Chondrocyte (in vitro differentiated cells): ENCODE data around the gene POLR2C. TPM values are rescaled to one million over a fixed set of nuclear protein-coding genes. Genes with fewer than 3 reads are reported as not detected.
A peak's percentile ranks its signal among the peaks of the same experiment; 100 is the strongest.
"Not testable (repeated sequence)": the region's sequence is repeated elsewhere in the genome, so short reads cannot be mapped to it uniquely, and the experiment has no call there.

Experiments used
- DNase-seq: peaks from one replicate; pipeline ENCODE4 v3.0.0; 2021; ENCODE audit warnings: mixed read lengths, low spot score
- H3K27ac Mint-ChIP-seq: one replicate; pipeline ENCODE4 v1.8.0; 2021; ENCODE audit warnings: mild to moderate bottlenecking, moderate library complexity, mixed read lengths; ENCODE audit not compliant: unreplicated experiment
- H3K27me3 Mint-ChIP-seq: 2 replicates; pipeline ENCODE4 v1.8.0; 2021; ENCODE audit warnings: low read depth, mixed read lengths
- H3K36me3 Mint-ChIP-seq: 2 replicates; pipeline ENCODE4 v1.8.0; 2021; ENCODE audit warnings: low read depth, mixed read lengths
- H3K4me1 Mint-ChIP-seq: 2 replicates; pipeline ENCODE4 v1.8.0; 2021; ENCODE audit warnings: low read depth, mild to moderate bottlenecking, mixed read lengths
- H3K4me3 Mint-ChIP-seq: one replicate; pipeline ENCODE4 v1.8.0; 2021; ENCODE audit warnings: mild to moderate bottlenecking, moderate library complexity, mixed read lengths; ENCODE audit not compliant: unreplicated experiment
- H3K9me3 Mint-ChIP-seq: 2 replicates; pipeline ENCODE4 v1.8.0; 2021; ENCODE audit warnings: low read depth, mixed read lengths
- total RNA-seq: library from RNA; stranded (reverse); gene quantifications from 3 replicates; pipeline ENCODE4 v1.2.1, GENCODE V29; 2021
- TF ChIP-seq, protein P1 (sequence below): fragments of 200-600 bp; sonication (generic); IDR thresholded peaks from 2 replicates; pipeline ENCODE4 v1.5.0; 2021; ENCODE audit warnings: antibody characterized with exemption, mild to moderate bottlenecking, moderate library complexity

The POLR2C gene
- total RNA-seq, 1 donor from 2014 or later: 38.6 TPM

DNA sequence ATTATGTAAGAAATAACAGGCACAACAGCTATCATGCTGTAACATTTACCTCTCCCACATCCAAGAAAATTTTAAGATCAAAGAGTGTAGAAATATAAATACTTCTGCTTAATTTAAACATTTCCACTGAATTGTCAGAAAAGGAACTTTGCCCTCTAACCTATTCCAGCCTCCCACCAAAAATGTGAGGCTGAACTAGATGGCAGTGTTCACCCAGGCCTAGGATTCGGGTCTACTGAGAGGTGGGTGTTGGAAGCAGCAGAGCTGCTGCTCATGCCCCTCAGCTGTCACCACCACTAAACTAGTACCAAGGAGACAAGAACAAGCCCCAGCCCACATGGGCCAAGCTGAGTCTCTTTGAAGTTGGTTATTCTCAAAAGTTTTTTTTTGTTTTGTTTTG, 26.6 kb upstream of the POLR2C start:
- Mint-ChIP-seq H3K4me3 (no peak overlapping the region), H3K9me3 (peaks cover 5% of the 10 kb centered on the region), H3K4me1 (no peaks in the 10 kb centered on the region), H3K27me3 (no peaks in the 10 kb centered on the region), H3K27ac (no peak overlapping the region), H3K36me3 (peaks cover 48% of the 10 kb centered on the region)
- TF ChIP-seq, protein P1, sequence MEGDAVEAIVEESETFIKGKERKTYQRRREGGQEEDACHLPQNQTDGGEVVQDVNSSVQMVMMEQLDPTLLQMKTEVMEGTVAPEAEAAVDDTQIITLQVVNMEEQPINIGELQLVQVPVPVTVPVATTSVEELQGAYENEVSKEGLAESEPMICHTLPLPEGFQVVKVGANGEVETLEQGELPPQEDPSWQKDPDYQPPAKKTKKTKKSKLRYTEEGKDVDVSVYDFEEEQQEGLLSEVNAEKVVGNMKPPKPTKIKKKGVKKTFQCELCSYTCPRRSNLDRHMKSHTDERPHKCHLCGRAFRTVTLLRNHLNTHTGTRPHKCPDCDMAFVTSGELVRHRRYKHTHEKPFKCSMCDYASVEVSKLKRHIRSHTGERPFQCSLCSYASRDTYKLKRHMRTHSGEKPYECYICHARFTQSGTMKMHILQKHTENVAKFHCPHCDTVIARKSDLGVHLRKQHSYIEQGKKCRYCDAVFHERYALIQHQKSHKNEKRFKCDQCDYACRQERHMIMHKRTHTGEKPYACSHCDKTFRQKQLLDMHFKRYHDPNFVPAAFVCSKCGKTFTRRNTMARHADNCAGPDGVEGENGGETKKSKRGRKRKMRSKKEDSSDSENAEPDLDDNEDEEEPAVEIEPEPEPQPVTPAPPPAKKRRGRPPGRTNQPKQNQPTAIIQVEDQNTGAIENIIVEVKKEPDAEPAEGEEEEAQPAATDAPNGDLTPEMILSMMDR: no peak
- DNase-seq: no peak

DNA sequence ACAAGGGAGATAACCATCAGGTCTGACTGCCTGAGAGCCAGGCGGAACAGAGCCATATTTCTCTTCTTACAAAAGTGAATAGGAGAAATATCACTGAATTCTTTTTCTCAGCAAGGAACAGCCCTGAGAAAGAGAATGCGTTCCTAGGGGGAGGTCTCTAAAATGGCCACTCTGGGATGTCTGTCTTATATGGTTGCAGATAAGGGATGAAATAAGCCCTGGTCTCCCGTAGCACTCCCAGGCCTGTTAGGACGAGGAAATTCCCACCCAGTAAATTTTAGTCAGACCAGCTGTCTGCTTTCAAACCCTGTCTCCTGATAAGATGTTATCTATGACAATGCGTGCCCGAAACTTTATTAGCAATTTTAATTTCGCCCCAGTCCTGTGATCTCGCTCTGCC, 22.5 kb upstream of the POLR2C start:
- H3K9me3 Mint-ChIP-seq, H3K27me3 Mint-ChIP-seq, DNase-seq, H3K4me1 Mint-ChIP-seq, H3K4me3 Mint-ChIP-seq, H3K27ac Mint-ChIP-seq: not testable (repeated sequence)
- H3K36me3 Mint-ChIP-seq: peaks cover 30% of the 10 kb centered on the region

DNA sequence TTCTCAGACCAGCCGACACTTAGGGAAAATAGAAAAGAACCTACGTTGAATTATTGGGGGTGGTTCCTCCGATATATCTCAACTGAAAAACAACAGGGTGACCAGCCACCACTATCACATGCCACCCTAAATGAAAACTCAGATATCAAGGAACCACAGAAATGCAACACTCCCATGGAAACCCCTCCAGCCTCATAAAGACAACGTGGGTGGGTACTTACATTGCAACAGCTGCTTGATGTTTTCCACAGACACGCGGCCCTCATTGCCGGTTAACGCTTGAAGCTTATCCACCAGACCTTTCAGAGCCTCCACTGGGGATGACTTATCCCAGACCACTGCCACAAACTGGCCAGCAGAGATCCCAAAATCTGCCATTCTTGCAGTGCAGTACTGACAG, 21.9 kb upstream of the POLR2C start:
- H3K27ac Mint-ChIP-seq, H3K27me3 Mint-ChIP-seq, H3K4me3 Mint-ChIP-seq, H3K4me1 Mint-ChIP-seq, H3K9me3 Mint-ChIP-seq, DNase-seq: not testable (repeated sequence)
- H3K36me3 Mint-ChIP-seq: peaks cover 28% of the 10 kb centered on the region

DNA sequence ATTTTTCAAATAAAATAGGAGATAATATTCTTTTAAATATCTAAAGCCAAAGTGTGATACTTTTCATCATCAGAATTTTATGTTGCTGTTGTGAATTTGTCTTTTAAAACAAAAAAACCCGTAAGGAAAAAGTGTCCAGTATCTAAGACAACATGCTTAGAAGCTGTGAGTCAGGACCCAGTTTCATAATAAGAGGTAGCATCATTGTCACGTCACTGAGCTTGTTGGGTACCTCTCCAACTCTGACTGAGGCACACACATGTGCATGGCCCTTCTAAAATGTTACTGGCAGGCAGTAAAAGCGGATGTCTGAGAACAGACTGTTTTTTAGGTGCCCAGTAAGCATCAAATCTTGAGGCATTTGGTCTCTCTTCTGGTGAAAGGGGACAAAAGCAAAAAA, 17.8 kb upstream of the POLR2C start:
- no peaks in the 10 kb centered on the region for H3K27me3 Mint-ChIP-seq
- peaks cover 24% of the 10 kb centered on the region for H3K4me1 Mint-ChIP-seq
- H3K4me3 Mint-ChIP-seq: no peak overlapping the region
- no peak overlapping the region for H3K27ac Mint-ChIP-seq
- peaks cover 5% of the 10 kb centered on the region for H3K9me3 Mint-ChIP-seq
- H3K36me3 Mint-ChIP-seq: peaks cover 9% of the 10 kb centered on the region
- TF ChIP-seq, protein P1: no peak
- DNase-seq: no peak

DNA sequence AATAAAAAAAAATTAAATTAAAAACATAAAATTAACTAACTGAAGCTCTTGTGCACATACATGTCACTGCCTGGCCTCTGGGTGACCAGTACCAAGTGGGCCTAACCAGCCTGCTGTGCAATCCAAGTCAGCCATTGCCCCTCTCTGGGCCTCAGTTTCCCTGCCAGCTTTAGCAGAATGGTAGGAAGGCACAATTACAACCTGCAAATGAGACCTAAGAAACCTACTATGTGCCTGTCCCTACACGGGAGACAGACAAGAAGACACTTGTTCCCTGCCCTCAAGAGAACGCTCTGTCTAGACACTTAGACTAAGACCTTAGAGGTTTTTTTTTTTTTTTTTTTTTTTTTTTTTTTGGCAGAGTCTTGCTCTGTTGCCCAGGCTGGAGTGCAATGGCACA, 17.0 kb upstream of the POLR2C start:
- TF ChIP-seq, protein P1: no peak
- Mint-ChIP-seq H3K36me3 (peaks cover 1% of the 10 kb centered on the region), H3K4me3 (no peak overlapping the region), H3K27ac (no peak overlapping the region), H3K9me3 (no peaks in the 10 kb centered on the region), H3K27me3 (no peaks in the 10 kb centered on the region), H3K4me1 (peaks cover 24% of the 10 kb centered on the region)
- DNase-seq: no peak

DNA sequence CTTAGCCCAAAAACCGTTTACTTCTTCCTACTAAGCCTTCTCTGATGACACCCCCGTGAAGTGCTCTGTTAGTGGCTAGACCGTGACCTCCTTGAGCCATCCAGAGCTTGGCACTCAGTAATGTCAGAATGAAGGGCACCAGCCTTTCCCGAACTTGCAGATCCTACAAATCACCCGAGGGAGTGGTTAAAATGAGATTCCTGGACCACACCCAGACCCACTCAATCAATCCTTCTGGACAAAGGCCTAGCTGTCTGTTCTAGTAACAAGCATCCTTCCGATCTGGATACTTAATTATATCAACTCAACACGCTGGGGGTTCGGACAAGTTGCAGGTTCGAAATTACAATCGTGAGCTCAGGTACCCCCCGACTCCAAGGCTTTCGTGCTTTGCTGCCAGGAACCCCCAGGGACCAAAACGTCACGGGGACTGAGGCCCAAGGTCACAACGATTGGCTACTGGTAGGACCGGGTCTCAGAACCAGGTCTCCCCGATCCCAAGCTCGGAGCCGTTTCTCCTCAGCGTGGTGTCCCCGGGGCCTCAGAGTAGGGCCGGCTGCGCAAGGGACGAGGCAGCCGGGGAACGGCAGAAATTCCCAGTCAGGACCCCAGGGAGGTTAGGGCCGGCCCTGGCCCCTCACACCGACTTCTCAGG, 15.8 kb upstream of the POLR2C start:
- TF ChIP-seq, protein P1: no peak
- no peaks in the 10 kb centered on the region for H3K9me3 Mint-ChIP-seq
- H3K27me3 Mint-ChIP-seq: no peaks in the 10 kb centered on the region
- peaks cover 3% of the 10 kb centered on the region for H3K36me3 Mint-ChIP-seq
- no peak for DNase-seq
- peak overlapping the region; percentile 88 for H3K27ac Mint-ChIP-seq
- H3K4me3 Mint-ChIP-seq: peak overlapping the region; percentile 89
- peaks cover 24% of the 10 kb centered on the region for H3K4me1 Mint-ChIP-seq
